Hematopoietic multipotent progenitor cell treated with erythropoietin and hydrocortisone succinate and interleukin-3 and kit ligand, for 15 days (in vitro differentiated cells): ENCODE measurements around the gene DCTPP1.

Source experiments
- DNase-seq: peaks from one replicate; pipeline ENCODE4 v3.0.0-alpha.2; 2015; ENCODE audit warnings: low spot score

Gene DCTPP1

GRCh38 chr16:30447512-30448226 lies 17.8 kb upstream of the DCTPP1 start:
- no peak for DNase-seq

- no peak for DNase-seq
Measured at GRCh38 chr16:30446203-30446595, 16.4 kb upstream of the DCTPP1 start.

DNA sequence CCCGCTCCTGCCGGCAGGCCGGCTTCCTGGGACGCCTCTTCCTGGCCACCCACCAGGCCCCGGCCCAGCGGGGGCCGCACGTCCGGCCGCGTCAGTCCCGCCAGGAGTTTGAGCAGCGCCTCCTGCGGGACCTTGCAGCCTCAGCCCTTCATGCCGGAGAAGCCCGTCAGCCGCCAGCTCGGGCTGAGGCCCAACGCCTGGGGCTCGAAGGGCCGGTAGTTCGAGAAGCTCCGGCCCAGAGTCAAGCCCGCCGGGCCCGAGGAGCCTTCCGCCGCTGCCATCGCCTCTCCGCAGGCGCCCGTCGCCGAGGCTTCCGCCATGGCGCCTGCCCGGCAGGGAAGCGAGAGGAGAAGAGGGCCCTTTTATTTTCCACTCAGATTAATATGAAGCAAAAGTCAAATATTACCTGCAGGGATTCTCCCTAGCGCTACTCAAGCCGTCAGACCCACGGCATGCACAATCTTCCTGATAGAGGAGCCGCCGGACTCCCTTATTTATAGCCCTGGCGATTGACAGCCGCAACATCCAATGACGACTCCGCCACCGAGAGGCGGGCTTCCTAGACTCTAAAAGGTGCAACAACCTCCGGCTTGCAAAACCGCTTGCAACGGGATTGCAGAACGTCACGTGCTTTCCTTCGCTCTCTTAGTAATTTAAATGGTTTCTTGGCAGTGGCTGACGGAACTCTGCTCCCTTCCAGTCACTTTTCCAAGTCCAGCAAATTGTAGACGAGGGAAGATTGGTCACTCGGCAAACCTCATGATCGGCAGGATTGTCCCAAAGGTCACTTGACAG lies 15.8 kb upstream of the DCTPP1 start, which contains the start of gene SEPHS2:
SEPHS2 (minus strand) TSS at position 467 of the 795 bp plus-strand sequence; CDS start at position 320, 147 bp downstream.
- peak; percentile 96 for DNase-seq

DNA sequence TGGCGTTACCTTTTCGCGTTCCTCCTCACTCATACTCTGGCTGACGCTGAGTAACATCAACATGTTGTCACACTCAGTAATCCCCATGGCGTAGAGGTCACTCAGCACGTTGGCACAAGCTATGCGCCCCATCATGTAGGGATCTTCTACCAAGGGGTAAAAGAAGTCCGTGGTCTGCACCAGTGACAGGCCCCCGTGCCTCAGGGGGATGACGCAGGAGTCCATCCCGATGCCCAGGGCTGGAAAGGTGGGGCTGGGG lies 15.2 kb upstream of the DCTPP1 start:
- DNase-seq, result no peak

DNA sequence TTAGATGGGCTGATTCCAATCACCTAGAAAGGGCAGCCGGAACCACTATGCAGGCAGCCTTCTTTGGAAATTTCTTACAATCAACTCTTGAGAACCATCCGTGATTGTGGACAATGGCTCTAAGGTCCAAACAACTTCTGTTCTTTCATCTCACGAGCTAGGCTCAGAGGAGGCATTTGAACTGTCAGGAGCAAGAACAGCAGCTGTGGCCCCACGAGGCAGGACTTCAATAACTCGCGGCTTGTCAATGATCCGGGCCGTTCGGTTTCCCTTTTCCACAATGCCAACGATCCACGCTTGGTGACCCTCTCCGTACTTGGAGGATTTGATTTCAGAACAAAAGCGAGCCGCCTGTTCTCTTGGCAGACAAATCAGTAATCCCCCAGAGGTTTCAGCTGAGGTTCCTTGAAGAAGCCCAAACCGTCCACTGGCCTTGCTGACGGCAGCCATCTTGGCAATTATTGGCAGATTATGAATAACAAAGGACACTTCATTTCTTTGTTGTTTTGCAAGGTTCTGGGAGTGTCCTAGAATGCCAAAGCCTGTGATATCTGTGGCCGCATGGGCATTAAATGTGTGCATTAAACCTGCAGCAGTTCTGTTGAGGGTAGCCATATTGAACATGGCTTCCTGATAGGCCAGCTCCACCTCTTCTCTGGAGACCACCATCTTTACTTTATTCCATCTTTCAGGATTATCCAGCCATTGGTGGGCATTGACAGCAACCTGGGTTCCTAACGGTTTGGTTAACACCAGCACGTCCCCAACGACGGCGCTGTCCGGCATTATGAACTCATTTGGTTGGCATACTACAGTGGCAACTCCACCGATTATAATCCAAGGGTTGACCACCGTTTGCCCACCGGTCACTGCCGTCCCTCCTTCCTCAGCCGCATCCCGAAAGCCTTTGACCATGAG lies 14.7 kb upstream of the DCTPP1 start:
- no peak for DNase-seq

- DNase-seq, result no peak
Measured at GRCh38 chr16:30443631-30444030, 13.8 kb upstream of the DCTPP1 start.

- DNase-seq, result no peak
Measured at GRCh38 chr16:30439720-30440348, 10.0 kb upstream of the DCTPP1 start.

- DNase-seq, result no peak
Measured at GRCh38 chr16:30438835-30439234, 9.0 kb upstream of the DCTPP1 start.

GRCh38 chr16:30437511-30438046 lies 7.7 kb upstream of the DCTPP1 start:
- no peak for DNase-seq

DNA sequence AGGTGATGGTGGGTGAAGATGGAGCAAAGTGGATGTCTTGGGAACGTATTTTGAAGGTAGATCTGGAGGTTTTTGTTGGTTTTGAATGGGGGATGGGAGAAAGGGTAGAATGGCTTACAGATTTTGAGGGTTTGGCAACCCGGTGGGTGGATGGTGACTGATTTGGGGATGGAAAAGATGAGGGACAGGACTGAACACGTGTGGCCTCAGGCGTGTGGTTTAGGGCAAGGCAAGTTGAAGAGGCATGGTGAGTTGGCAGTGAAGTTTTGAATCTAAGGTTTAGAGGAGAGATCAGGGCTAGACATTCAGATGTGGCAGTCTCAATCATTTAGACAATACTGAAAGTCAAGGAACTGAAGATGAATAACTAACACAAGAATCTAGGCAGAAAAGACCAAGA lies 5.0 kb upstream of the DCTPP1 start:
- DNase-seq, result no peak

GRCh38 chr16:30430428-30430970 lies 669 bp upstream of the DCTPP1 start:
- DNase-seq, result no peak

DNA sequence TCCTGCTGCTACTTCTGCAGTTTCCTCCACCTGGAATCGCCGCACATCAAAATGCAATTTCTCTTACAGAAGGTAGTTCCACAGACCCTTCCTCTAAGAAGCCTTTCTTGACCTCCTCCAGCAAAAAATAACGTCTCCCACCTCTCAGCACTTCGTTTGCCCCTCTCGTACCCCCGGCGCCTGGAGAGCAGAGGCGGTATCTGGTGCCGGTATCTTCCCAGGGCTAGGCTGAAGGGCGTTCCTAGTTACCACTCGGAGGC lies 482 bp downstream of the DCTPP1 start:
- DNase-seq, result no peak

DNA sequence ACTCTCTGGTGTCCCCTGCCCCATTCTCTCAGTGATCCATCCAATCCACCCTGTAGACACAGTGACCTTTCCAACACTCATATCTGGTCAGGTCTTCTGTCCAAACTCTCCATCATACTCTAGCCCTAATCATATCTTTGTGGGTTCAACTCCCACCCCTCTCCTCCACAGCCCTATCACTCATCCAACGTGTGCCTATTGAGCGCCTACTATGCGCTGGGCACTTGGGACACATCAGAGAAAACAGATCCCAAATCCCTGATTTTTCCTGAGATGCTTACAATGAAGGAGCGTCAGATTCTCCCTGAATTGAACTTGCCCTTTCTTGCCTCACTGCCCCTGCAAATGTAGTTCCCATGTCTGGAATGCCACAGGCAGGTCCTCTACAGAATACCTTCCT lies 1.8 kb downstream of the DCTPP1 start:
- no peak for DNase-seq

DNA sequence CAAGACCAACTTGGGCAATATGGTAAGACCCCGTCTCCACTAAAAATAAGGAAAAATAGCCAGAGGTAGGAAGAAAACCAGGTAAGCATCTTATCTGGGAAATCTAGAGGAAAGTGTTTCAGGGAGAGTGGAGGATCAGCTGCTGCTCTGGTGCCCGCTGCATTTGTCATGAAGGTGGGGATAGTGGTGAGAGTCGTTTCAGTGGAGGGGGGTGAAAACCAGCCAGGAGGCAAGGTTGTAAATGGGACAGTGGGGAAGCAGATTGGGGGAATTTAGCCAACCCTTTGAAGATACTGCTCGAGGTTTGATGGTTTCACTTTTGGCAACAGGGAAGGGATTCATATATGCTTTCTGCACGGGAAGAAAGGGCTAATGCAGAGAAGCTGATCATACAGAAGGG lies 8.8 kb downstream of the DCTPP1 start:
- DNase-seq, result no peak

DNA sequence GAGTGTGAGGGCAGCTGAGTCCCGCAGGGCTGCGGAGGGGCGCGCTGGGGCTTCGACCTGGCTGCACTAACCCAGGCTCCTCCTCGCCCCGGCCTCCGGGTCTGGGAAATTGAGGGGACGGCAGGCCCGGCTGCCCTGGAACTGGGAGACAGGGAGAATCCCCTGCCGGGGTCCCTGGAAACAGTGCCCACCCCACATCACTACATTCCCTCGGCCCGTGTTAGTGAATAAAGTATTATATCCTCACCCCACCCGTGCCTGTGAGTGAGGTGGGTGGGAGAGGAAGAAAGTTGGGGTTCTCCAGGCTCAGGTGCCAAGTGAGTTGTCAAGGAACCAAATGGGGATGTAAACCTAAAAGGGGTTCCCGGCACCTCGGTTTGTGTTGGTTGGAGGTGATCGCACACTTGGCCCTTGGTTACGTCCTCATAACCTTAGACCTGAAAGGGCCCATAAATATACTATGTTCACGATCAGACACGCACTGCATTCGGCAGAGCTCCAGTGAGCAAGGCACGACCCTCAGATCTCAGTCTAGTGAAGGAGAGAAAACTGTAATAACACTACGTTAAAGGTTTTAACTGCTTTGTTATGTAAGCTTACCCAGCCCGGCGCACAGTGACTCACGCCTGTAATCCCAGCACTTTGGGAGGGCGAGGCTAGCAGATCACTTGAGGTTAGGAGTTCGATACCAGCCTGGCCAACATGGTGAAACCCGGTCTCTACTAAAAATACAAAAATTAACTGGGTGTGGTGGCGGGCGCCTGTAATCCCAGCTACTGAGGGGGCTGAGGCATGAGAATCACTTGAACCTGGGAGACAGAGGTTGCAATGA lies 11.3 kb downstream of the DCTPP1 start:
- no peak for DNase-seq

DNA sequence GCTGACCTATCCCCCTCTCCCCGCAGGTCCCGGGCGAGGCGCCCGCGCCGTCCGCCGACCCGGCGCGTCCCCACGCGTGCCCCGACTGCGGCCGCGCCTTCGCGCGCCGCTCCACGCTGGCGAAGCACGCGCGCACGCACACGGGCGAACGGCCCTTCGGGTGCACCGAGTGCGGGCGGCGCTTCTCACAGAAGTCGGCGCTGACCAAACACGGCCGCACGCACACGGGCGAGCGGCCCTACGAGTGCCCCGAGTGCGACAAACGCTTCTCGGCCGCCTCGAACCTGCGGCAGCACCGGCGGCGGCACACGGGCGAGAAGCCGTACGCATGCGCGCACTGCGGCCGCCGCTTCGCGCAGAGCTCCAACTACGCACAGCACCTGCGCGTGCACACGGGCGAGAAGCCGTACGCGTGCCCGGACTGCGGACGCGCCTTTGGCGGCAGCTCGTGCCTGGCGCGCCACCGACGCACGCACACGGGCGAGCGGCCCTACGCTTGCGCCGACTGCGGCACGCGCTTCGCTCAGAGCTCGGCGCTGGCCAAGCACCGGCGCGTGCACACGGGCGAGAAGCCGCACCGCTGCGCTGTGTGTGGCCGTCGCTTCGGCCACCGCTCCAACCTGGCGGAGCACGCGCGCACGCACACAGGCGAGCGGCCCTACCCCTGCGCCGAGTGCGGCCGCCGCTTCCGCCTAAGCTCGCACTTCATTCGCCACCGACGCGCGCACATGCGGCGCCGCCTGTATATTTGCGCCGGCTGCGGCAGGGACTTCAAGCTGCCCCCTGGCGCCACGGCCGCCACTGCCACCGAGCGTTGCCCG lies 12.1 kb downstream of the DCTPP1 start:
- peak; percentile 82 for DNase-seq

DNA sequence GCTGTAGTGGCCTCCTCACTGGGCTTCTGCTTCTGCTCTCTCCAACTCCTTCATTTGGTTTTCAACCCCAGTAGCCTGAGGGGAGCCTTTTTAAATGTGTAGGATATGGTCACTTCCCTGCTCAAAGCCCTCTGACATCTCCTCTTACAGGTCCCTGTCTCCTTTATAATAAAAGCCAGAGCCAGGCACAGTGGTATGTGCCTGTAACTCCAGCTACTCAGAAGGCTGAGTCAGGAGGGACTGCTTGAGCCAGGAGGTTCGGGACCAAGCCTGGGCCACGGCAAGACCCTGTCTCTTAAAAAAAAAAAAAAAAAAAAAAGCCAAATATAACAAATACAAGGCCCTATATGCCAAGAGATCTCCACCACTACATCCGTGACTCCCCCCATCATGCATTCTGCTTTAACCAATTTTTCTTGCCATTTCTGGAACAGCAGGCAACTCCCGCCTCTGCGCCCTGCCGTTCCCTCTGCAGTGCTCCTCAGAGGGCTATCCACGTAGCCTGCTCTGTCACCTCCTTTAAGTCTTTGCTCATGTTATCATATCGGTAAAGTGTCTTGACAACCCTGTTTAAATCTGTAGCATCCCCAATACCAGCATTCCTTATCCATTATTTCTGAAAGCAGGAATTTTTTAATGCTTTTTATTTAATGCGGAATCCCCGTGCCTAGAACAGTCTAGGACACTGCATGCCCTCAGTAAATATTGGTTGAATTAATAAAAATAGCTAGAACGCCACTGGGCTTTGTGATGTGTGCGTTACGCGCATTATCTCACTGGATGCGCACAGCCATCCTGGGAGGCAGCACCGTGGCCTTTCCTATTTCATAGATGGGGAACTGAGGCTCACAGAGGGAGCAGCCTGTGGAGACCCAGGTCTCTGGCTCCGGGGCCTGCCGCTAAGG lies 13.0 kb downstream of the DCTPP1 start:
- DNase-seq, result no peak

DNA sequence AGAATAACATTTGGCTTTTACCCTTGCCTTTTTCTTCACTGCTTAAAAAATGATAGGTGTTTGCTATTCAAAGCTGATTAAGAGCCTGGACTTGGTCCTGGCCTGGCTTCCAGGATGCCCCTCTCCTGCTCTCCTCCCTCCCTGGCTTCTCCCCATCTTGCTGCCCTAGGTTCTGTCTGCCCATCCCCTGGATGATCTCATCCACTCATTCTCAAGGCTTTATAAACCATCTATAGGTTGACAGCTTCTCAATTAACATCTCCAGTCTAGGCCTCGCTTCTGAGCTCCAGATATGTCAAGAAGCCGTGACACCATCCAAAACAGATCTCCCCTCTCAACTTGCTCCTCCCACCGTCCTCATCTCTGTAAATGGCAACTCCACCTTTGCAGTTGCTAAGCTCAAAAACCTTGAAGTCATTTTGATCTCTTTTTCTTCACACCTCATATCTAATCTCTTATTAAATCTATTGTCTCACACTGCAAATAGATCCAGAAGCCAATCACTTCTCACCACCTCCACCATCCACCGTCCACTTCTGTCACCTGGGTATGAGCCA lies 13.7 kb downstream of the DCTPP1 start:
- no peak for DNase-seq

DNA sequence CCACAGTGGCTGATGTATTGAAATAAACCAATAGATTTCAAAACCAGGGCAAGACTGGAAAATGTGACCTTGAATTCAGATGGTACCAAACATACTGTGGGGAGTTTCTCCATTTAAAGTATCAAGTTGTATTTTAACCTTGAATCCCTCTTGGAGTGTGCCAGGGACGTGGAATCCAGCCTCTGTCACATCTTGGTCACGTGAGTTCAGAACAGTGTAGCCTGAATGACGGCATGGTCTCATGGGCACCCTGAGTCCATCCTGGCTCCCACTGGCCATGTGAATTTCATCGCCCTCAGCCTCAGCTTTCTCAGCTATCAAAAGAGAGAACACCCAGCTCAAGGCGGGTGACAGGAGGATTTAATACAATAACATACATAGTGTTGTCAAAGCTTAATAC lies 15.7 kb downstream of the DCTPP1 start:
- no peak for DNase-seq
